ENCODE results near the gene TTC7B.

The TTC7B gene

DNA sequence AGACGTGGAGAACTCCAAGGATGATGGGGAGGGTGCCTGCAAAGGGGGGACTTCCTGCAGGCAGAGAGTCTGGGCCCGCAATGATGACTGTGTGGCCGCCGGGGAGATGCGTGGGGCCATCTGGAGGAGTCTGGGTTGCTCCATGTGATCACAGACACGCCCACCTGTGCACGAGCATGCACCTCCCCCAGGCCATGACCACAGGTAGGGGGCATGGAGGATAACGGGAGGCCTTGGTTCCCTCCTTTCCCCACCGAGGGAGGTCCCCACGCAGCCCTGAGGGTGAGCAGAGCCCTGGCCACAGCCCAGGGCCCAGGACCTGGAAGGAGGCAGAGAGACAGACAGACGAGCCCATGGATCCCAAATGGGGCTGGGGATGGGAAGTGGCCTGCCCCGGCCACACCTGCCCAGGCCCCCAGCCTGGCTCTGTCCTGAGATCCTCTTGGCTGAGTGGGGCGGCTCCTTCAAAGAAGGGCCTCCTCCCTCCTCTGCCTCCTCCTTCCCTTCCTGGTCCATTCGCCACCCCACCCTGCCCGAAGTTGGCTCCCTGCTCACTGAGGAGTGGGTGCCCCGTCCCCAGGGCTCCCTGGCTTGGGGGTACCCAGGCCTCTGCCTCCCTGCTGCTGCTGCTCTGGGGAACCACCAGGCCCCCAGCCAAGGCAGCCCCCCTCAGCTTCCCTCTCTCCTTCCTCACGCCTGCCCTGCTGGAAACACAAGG lies 281.2 kb downstream of the TTC7B start:
- Histone ChIP-seq H3K79me2 (no peaks in the 10 kb centered on the region), H2AFZ (no peak overlapping the region), H3K4me2 (ENCODE audit: low read length) (no peak overlapping the region), H3K9me3 (ENCODE audit: control insufficient read depth, low read length) (no peaks in the 10 kb centered on the region), H3K4me1 (peaks cover 11% of the 10 kb centered on the region), H3K27me3 (ENCODE audit: control insufficient read depth, insufficient read depth, low read length) (no peaks in the 10 kb centered on the region), H3K9ac (no peak overlapping the region), H3K4me3 (ENCODE audit: low read depth, low read length) (no peak overlapping the region), H3K36me3 (ENCODE audit: control insufficient read depth, insufficient read depth, low read length) (no peaks in the 10 kb centered on the region), H3K27ac (no peak overlapping the region)
- TF ChIP-seq, protein P1, sequence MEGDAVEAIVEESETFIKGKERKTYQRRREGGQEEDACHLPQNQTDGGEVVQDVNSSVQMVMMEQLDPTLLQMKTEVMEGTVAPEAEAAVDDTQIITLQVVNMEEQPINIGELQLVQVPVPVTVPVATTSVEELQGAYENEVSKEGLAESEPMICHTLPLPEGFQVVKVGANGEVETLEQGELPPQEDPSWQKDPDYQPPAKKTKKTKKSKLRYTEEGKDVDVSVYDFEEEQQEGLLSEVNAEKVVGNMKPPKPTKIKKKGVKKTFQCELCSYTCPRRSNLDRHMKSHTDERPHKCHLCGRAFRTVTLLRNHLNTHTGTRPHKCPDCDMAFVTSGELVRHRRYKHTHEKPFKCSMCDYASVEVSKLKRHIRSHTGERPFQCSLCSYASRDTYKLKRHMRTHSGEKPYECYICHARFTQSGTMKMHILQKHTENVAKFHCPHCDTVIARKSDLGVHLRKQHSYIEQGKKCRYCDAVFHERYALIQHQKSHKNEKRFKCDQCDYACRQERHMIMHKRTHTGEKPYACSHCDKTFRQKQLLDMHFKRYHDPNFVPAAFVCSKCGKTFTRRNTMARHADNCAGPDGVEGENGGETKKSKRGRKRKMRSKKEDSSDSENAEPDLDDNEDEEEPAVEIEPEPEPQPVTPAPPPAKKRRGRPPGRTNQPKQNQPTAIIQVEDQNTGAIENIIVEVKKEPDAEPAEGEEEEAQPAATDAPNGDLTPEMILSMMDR (IDR thresholded peaks at IDR 0.05), result no peak

- TF ChIP-seq, protein P1 (IDR thresholded peaks at IDR 0.05), result no peak
- Histone ChIP-seq H2AFZ (no peak overlapping the region), H3K9me3 (ENCODE audit: control insufficient read depth, low read length) (no peaks in the 10 kb centered on the region), H3K27me3 (ENCODE audit: control insufficient read depth, insufficient read depth, low read length) (no peaks in the 10 kb centered on the region), H3K4me3 (ENCODE audit: low read depth, low read length) (no peak overlapping the region), H3K9ac (no peak overlapping the region), H3K36me3 (ENCODE audit: control insufficient read depth, insufficient read depth, low read length) (no peaks in the 10 kb centered on the region), H3K4me1 (peaks cover 11% of the 10 kb centered on the region), H3K27ac (peak overlapping the region; percentile 5), H3K4me2 (ENCODE audit: low read length) (no peak overlapping the region), H3K79me2 (no peaks in the 10 kb centered on the region)
Measured at GRCh38 chr14:90534091-90534837, 282.0 kb downstream of the TTC7B start.

DNA sequence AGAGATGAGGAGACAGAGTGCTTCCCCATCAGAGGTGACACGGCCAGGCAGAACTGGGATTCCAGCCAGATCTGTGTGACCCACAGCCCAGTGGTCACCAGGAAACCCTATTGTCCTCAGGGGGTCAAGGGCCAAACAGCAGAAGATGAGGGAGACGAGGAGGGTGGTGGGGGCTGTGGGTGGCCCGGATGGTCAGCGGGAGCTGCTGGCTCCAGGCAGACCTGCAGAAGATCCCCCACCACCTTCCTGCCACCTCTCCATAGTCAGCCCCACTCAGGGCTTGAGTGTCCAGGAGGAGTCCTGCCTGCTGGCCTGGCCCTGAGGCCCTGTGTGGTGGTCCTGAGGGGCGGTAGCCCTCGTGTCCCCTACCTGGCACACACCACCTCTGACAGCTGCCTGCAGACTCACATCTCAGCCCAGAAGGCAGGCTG lies 282.6 kb downstream of the TTC7B start:
- H3K79me2 ChIP-seq, result no peaks in the 10 kb centered on the region
- no peak overlapping the region for H3K9ac ChIP-seq
- TF ChIP-seq, protein P1 (IDR thresholded peaks at IDR 0.05), result no peak
- no peak overlapping the region for H2AFZ ChIP-seq
- H3K36me3 ChIP-seq (ENCODE audit: control insufficient read depth, insufficient read depth, low read length), result no peaks in the 10 kb centered on the region
- H3K27ac ChIP-seq, result peak overlapping the region; percentile 5
- no peak overlapping the region for H3K4me3 ChIP-seq (ENCODE audit: low read depth, low read length)
- no peak overlapping the region for H3K4me2 ChIP-seq (ENCODE audit: low read length)
- no peaks in the 10 kb centered on the region for H3K27me3 ChIP-seq (ENCODE audit: control insufficient read depth, insufficient read depth, low read length)
- no peaks in the 10 kb centered on the region for H3K9me3 ChIP-seq (ENCODE audit: control insufficient read depth, low read length)
- peaks cover 11% of the 10 kb centered on the region for H3K4me1 ChIP-seq

GRCh38 chr14:90532826-90533525 lies 283.3 kb downstream of the TTC7B start:
- Histone ChIP-seq H3K9me3 (ENCODE audit: control insufficient read depth, low read length) (no peaks in the 10 kb centered on the region), H3K4me1 (peaks cover 11% of the 10 kb centered on the region), H3K36me3 (ENCODE audit: control insufficient read depth, insufficient read depth, low read length) (no peaks in the 10 kb centered on the region), H3K27ac (no peak overlapping the region), H3K9ac (no peak overlapping the region), H3K79me2 (no peaks in the 10 kb centered on the region), H3K4me3 (ENCODE audit: low read depth, low read length) (no peak overlapping the region), H3K4me2 (ENCODE audit: low read length) (no peak overlapping the region), H2AFZ (no peak overlapping the region), H3K27me3 (ENCODE audit: control insufficient read depth, insufficient read depth, low read length) (no peaks in the 10 kb centered on the region)
- TF ChIP-seq, protein P1 (IDR thresholded peaks at IDR 0.05), result no peak

Measured in parathyroid adenoma (tissue), 2 donors.